GM19025 (cell line): ENCODE measurements around the gene MORF4L2.
"Not testable (repeated sequence)": the region's sequence is repeated elsewhere in the genome, so short reads cannot be mapped to it uniquely, and the experiment has no call there.

Source experiments
- ATAC-seq: cut with Tn5 transposase; IDR thresholded peaks from one replicate; pipeline ENCODE4 v1.9.1; 2021; ENCODE audit warnings: mild to moderate bottlenecking, low read depth, moderate library complexity; ENCODE audit not compliant: unreplicated experiment

The MORF4L2 gene

GRCh38 chrX:103681443-103681842 lies 5.1 kb downstream of the MORF4L2 start:
- no peak for ATAC-seq

DNA sequence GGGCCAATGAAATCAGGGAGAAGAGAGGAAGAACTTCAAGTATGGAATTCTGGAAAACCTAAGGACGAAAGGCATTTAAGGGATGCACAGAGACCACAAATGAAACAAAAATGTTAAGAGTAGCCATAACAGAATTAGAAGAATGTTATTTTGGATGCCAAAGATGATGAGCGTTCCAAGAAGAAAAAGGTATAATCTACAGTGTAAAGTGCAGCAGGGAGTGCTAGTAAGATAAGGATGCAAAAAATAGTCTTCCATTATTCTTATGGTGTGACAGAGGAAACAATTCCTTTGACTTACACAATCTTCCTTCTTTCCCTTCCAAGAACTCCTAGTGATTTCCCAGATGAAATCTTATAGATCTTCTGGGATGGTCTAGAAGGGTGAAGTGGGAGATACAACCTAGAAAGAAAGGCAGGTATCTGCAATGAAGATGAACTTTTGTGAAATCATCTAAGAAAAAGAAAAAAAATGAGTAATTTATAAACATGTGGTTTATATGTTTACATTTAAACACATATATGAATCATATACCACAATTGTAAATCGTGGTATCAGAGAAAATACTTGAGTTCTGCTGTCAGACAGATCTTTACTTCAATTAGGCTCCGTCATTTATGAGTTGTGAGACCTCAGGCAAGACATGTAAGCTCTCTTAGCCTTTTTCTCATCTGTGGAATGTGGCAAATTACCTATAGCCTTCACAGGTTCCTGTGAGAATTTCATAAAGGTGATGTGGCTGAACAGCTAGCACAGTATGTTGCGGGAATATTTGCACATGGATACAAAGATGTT lies 8.1 kb downstream of the MORF4L2 start:
- no peak for ATAC-seq

DNA sequence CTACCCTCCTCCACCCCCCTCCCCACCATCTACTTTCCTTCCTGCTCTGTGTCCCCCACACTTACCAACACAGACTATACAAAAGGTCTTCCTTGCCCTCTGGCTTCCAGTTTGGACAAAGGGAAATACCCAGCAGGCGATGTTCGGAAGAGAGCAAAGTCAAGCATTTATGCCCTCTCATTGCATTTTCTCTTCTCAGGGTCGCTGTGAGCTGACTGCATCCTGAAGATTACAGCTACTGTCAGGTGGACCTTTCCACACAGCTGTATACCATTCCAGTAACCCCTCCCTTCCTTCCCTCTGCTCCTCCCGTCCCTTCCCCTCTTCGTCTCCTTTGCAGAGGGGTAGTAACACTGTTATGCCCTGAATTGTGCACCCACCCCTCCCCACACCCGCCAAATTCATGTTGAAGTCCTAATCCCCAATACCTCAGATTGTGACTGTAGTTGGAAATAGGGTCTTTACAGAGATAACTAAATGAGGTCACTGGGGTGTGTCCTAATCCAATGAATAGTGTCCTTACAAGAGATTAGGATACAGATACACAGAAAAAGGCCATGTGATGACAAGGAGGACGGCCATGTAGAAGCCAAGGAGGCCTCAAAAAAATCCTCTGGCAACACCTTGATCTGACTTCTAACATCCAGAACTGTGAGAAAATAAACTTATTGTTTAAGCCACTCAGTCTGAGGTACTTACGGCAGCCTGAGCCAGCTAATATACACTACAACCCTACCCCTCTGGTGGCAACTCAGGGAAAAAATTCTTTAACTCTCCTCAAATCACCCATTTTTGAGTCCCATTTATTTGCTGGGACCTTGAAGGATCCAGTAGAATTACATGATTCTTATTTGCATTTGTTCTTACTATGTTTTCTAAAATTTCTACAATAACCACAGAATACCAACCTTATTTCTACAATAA lies 11.7 kb downstream of the MORF4L2 start:
- no peak for ATAC-seq

- ATAC-seq: no peak
Observed at GRCh38 chrX:103669745-103670144, 16.8 kb downstream of the MORF4L2 start.

DNA sequence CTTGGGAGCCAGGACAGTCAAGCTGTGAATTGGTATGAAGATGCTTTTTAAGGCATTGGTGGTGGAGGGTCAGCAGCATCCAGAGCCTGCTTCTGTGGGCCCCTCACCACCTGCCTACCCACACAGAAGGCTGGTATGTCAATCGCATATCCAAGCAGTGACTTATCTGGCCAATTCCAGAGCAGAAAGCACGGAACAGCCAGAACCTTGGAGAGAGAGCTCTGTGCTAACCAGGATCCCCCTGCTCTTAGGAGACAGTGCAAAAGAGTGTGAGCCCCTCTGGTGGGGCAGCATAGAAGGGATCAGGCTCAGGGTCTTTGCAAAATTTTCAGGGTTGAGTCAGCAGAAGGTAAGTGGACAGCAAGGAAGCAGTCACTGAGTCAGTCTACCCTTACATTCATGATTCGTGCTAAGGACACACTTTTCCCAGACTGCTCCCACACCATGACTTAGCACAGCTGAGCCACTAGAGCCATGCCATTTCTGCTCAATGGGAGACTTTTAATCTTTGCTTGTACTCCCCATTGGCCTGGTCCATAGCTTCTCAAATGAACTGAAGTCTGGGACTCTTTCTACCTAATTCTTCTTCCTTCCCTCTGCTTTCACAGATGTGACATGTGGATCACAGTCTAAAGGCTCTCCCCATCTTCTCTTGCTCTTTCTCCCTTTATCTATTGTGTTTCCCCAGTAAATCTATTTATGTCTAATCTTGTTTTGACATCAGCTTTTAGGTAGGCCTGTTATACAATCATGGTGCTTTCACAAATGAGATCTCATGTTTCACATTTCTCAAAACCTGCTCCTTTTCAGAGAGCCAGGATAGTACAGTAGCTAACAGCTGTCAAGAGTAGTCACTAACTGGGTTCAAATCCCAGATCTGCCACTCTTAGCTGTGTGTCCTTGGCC lies 20.0 kb downstream of the MORF4L2 start:
- no peak for ATAC-seq

DNA sequence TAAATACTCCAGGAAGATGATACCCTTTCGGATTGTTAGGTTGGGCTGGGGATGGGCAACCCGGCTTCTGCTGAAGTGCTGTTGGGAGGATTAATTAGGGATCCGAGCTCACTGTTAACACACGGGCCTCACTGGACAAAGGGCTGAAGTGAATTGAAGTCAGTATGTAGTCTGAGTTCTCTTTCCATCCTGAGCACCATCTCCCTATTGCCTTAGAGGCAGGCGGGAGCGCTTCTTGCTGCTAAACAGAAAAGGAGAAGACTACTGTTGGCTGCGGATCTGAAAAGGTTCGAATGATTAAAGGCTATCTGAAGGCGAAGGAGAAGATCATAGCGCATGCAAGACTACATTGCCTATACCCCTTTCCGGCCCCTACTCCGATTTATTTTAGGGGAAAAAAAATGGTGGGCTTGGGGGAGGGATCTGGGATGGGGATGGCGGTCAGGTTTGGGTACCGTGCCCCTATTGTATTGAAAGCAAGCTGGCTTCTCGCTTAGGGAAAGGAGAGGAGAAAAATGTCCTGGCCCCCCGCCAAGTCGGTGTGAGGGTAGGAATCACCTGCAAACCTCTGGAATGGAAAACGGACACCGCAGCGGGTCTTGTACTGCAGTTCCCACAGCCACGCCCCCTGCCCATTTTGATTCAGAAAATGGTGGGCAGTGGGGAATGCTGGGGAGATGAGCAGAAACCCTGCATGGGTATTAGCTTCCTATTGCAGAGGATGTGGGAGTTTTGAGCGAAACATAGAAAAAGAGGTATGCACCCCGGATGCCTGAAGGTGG lies 22.3 kb downstream of the MORF4L2 start:
- ATAC-seq: no peak

DNA sequence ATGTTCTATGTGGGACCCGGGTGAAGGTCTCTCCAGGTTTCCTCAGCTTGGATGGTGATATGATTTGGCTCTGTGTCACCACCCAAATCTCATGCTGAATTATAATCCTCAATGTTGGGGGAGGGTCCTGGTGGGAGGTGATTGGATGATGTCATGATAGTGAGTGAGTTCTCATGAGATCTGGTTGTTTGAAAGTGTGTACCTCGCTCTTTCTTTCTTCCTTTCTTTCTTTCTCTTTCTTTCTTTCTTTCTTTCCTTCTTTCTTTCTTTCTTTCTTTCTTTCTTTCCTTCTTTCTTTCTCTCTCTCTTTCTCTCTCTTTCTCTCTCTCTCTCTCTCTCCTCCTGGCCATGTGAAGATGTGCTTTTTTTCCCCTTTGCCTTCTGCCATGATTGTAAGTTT lies 27.0 kb downstream of the MORF4L2 start:
- ATAC-seq: not testable (repeated sequence)

DNA sequence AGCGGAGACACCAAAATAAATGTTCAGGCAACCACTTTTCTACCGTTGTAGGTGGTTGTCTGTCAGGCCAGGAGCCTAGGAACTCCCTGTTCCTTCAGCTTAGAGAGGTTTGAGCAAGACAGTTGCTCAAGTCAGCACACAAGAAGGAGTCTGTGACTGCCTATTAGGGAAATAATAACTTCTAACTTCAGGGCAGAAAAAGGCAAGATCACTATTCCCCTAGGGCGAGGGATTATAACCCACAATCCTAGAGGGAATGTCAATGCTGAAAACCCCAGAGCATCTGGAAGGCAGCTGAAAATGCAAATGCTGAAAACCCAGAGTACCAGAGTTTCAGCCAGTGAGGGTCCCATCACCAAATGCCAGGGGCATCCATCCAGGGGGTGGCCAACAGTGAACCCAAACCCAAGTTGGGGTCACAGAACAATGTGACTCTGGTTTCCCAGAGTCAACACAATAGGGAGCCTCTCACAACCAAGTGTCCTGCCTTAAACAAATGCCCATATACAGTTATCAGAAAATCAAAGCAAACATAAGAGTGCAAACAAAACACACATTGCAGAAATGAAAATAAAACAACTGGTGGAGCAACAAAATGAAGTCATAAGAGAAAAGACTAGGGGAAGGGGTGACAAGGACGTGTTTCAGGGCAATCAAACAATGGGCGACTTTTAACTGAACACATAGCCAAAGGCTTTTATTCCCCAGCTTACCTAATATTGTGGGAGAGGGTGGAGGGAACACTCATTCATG lies 27.6 kb downstream of the MORF4L2 start:
- no peak for ATAC-seq

- ATAC-seq: not testable (repeated sequence)
Observed at GRCh38 chrX:103657066-103657465, 29.4 kb downstream of the MORF4L2 start.

- ATAC-seq: no peak
Observed at GRCh38 chrX:103656617-103657016, 29.9 kb downstream of the MORF4L2 start.

DNA sequence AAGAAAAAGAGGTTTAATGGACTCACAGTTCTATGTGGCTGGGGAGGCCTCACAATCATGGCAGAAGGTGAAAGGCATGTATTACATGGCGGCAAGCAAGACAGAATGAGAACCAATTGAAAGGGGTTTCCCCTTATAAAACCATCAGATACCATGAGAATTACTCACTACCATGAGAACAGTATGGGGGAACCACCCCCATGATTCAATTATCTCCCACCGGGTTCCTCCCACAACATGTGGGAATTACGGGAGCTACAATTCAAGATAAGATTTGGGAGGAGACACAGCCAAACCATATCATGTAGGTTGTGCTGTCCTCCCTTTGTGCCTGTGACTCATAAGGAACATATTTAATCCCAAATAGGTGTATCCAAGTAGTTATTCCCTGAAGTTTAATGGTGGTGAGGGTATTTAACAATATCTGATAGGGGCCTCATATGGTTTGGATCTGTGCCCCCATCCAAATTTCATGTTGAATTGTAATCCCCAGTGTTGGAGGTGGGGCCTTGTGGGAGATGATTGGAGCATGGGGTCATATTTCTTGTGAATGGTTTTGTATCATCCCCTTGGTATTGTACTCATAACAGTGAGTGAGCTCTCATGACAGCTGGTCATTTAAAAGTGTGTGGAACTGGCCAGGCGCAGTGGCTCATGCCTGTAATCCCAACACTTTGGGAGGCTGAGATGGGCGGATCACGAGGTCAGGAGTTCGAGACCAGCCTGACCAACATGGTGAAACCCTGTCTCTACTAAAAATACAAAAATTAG lies 31.1 kb downstream of the MORF4L2 start:
- ATAC-seq: not testable (repeated sequence)

GRCh38 chrX:103651151-103651773 lies 35.2 kb downstream of the MORF4L2 start:
- ATAC-seq: no peak

DNA sequence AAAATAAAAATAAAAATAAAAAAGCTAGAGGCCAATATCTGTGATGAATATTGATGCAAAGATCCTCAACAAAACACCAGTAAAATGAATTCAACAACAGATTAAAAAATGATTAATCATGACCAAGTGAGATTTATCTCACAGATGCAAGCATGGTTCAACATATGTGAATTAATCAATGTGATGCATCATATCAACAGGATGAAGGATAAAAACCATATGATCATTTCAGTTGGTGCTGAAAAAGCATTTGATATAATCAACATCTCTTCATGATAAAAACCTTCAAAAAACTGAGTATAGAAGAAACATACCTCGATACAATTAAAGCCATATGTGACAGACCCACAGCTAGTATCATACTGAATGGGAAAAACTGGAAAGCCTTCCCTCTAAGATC lies 38.9 kb downstream of the MORF4L2 start:
- no peak for ATAC-seq

DNA sequence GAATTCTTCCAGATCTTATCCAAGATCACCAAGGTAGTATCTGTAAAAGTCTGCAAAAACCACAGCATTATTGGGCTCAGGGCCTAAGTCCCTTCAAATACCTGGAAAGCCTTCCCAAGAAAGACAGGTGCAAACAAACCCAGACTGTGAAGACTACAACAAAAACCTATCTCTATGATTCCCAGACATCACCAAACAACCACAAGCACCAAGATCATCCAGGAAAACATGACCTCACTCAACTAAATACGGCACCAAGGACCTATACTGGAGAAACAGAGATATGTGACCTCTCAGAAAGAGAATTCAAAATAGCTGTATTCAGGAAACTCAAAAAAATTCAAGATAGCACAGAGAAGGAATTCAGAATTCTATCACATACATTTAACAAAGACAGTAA lies 42.4 kb downstream of the MORF4L2 start:
- ATAC-seq: no peak

DNA sequence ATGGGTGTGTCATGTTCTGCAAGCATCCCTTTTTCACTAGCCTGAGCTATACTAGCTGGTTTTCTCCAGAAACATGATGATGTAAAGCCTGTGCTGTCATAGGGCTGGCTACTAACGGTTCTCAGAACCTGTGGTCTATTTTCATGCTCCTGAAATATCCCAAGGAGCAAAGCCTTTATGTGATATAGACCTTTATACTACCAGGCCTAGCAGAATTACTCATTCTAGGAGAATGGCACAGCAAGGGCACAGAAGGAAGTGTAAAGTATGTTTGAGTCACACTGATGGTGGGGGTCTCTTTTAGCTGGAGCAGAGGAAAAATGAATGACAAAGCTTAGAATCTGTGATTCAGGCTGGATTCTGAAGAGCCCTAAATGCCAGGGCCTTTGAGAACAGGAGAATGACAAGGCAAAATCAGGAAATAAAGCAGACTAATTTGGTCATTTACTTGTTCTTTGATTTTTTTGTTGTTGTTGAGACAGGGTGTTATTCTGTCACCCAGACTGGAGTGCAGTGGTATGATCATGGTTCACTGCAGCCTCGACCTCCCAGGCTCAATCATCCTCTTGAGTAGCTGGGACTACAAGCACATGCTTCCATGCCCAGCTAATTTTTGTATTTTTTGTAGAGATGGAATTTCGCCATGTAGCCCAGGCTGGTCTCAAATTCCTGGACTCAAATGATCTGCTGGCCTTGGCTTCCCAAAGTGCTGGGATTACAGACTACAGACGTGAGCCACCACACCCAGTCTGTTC lies 45.9 kb downstream of the MORF4L2 start:
- ATAC-seq: no peak

DNA sequence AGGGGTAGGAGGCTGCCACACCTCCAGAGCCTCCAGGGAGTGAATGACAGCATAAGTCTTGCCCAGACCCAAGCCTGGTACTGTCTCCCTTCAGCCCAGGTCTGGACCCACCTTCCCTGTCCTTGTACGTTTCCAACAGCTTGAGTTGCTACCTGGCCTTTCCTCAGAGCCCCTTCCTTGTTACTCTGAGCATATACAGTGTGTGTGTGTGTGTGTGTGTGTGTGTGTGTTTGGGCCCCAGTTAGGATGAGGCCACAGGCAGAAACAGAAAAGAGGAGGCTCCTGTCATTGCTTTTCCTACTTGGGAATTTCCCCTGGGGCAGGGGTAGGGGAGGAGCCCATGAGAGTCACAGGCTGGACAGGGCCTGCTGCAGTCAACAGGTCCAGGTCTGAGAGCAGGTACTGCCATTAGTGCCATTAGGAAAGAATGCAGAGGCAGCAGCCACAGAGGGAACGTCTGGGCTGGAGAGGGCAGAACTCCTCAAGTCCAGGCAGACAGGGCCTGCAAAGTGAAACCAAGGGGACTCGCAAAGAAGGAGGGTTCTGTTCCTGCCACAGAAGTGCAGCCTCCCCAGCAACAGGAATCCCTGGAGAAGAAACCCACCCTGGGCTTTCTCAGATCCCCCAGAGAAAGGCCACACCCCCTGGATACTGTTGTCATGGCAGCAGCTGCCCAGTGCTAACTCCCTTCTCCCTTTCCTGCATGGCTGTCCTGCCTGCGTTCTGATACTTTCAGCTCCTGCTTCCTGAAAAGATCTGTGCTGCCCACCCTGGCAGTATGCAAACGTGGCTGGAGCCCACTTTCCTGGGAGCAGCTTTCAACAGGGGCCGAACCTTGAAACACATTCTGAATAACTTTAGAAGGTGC lies 47.8 kb downstream of the MORF4L2 start:
- not testable (repeated sequence) for ATAC-seq
